Natural killer cell (primary cell): ENCODE data around the gene GRB2. TPM values are rescaled to one million over a fixed set of nuclear protein-coding genes. Genes with fewer than 3 reads are reported as not detected.
A peak's percentile ranks its signal among the peaks of the same experiment; 100 is the strongest.

Experiments
- ATAC-seq, 3 donors: fragments of 150-1000 bp in 2 of 3; fragments of 200-7000 bp in 1 of 3; cut with Tn5 transposase; 1 replicate in 1 of 3; 2 replicates in 2 of 3; pipeline ENCODE4 v1.10.0; 2021; ENCODE audit warnings: mild to moderate bottlenecking in 2 of 3, moderate library complexity in 2 of 3
- DNase-seq, 2 donors: peaks; one replicate each; pipeline versions ENCODE4 v3.0.0 to v3.0.0-alpha.2; 2013 to 2021; ENCODE audit warnings: mixed read lengths in 1 of 2
- H3K27ac ChIP-seq: one replicate; pipeline ENCODE4 v1.5.1; 2013; ENCODE audit warnings: mild to moderate bottlenecking, low read length
- H3K27me3 ChIP-seq: one replicate; pipeline ENCODE4 v1.6.1; 2013; ENCODE audit warnings: low read length; ENCODE audit not compliant: control insufficient read depth, insufficient read depth
- H3K36me3 ChIP-seq: one replicate; pipeline ENCODE4 v1.6.1; 2013; ENCODE audit warnings: low read length; ENCODE audit not compliant: control insufficient read depth, insufficient read depth
- H3K4me1 ChIP-seq: one replicate; pipeline ENCODE4 v1.6.1; 2013; ENCODE audit warnings: low read length; ENCODE audit not compliant: control insufficient read depth, insufficient read depth
- H3K4me3 ChIP-seq: one replicate; pipeline ENCODE4 v1.5.1; 2013; ENCODE audit warnings: low read length
- H3K9me3 ChIP-seq: one replicate; pipeline ENCODE4 v1.6.1; 2013; ENCODE audit warnings: low read length; ENCODE audit not compliant: control insufficient read depth, insufficient read depth
- H3K27ac Mint-ChIP-seq, 2 donors: one replicate each; pipeline ENCODE4 v1.8.0; 2022; ENCODE audit warnings: mild to moderate bottlenecking in 2 of 2, mixed read lengths in 2 of 2, moderate library complexity in 1 of 2
- H3K27me3 Mint-ChIP-seq, 2 donors: one replicate each; pipeline ENCODE4 v1.8.0; 2022; ENCODE audit warnings: low read depth in 2 of 2, mixed read lengths in 2 of 2
- H3K36me3 Mint-ChIP-seq: one replicate; pipeline ENCODE4 v1.8.0; 2022; ENCODE audit warnings: mixed read lengths
- H3K4me1 Mint-ChIP-seq, 2 donors: one replicate each; pipeline ENCODE4 v1.8.0; 2022; ENCODE audit warnings: mixed read lengths in 2 of 2
- H3K4me3 Mint-ChIP-seq: one replicate; pipeline ENCODE4 v1.8.0; 2022; ENCODE audit warnings: mild to moderate bottlenecking, moderate library complexity, mixed read lengths
- H3K9me3 Mint-ChIP-seq, 2 donors: one replicate each; pipeline ENCODE4 v1.8.0; 2022; ENCODE audit warnings: mixed read lengths in 2 of 2
- WGBS: methylation state at CpG from one replicate; pipeline ENCODE4 v1.1.7; 2013; ENCODE audit warnings: missing lambda C conversion rate; ENCODE audit not compliant: insufficient coverage; 5-methylcytosine and 5-hydroxymethylcytosine counted together
- intact Hi-C: fragments of 100-400 bp; cut with micrococcal nuclease; formaldehyde crosslinking; loops from one replicate; pipeline ENCODE4 v1.14.2; 2022
- total RNA-seq, 4 donors: library from RNA; stranded (reverse); fragments of 120-200 nt in 1 of 4; gene quantifications; one replicate each; pipeline versions ENCODE4 v1.2.3 to v1.2.4, GENCODE V29; 2013 to 2022
- TF ChIP-seq, protein P1 (sequence below): fragments of 200-600 bp; IDR thresholded peaks from one replicate; pipeline ENCODE4 v1.8.0; 2022; ENCODE audit warnings: antibody characterized with exemption

GRB2 gene
- total RNA-seq, 3 donors from 2014 or later (not counting 1 experiment from before 2014, with no cell fraction given) = 115 to 142 (median 116) TPM

DNA sequence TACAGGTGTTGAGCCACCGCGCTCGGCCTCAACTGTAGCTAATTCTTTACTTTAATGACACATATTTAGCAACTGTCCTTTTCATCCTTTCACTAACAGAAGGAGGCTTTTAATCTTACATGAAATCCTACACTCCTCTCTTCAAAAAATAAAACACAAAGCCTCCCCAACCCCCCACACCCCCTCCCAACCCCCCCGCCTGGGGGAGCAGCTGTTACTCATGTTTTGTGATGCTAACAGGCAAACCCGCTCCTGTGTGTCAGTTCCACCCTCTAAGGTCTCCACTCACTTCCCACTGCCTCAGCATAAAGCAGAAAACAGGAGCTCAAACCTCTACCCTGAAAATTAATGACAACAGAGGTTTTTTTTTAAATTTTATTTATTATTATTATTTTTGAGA is 60.8 kb downstream of the GRB2 start:
- WGBS = 65% methylated on average over 5 of the region's 5 CpGs
- Histone ChIP-seq H3K4me1 (peaks cover 79% of the 10 kb centered on the region), H3K27ac (peak overlapping the region; percentile 84), H3K27me3 (no peaks in the 10 kb centered on the region), H3K9me3 (no peaks in the 10 kb centered on the region), H3K4me3 (no peak overlapping the region), H3K36me3 (no peaks in the 10 kb centered on the region)
- H3K4me1 Mint-ChIP-seq = peaks cover 78 to 88% of the 10 kb centered on the region in 2 donors
- ATAC-seq = peak in 1 of 3 donors; percentile 61
- TF ChIP-seq, protein P1, sequence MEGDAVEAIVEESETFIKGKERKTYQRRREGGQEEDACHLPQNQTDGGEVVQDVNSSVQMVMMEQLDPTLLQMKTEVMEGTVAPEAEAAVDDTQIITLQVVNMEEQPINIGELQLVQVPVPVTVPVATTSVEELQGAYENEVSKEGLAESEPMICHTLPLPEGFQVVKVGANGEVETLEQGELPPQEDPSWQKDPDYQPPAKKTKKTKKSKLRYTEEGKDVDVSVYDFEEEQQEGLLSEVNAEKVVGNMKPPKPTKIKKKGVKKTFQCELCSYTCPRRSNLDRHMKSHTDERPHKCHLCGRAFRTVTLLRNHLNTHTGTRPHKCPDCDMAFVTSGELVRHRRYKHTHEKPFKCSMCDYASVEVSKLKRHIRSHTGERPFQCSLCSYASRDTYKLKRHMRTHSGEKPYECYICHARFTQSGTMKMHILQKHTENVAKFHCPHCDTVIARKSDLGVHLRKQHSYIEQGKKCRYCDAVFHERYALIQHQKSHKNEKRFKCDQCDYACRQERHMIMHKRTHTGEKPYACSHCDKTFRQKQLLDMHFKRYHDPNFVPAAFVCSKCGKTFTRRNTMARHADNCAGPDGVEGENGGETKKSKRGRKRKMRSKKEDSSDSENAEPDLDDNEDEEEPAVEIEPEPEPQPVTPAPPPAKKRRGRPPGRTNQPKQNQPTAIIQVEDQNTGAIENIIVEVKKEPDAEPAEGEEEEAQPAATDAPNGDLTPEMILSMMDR = no peak
- H3K27ac Mint-ChIP-seq = peak overlapping the region; percentile 81 to 91
- no peaks in the 10 kb centered on the region for H3K36me3 Mint-ChIP-seq
- no peaks in the 10 kb centered on the region for H3K9me3 Mint-ChIP-seq
- DNase-seq = peak in 1 of 2 donors; percentile 38
- peak overlapping the region; percentile 89 for H3K4me3 Mint-ChIP-seq
- no peaks in the 10 kb centered on the region for H3K27me3 Mint-ChIP-seq
- intact Hi-C loops = loop anchor here (5.0 kb wide), 1 partner anchor 58 kb away; no protein-coding TSS in a partner anchor

DNA sequence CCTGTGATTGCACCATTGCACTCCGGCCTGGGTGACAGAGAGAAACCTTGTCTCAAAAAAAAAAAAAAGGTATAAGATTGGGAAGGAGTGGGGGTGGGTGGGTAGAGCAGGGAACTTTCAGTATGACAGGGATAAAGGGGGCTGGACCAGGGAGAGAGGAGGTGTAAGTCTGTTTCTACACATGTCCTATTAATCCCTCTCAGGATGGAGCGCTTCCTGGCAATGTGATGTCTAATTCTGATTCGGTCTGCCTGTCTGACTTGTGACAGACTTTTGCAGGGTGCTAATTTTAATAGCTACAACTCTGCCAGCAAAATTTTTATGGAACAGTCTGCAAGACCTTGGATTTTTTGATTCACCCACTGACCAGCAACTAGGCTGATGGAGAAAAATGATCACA is 62.5 kb downstream of the GRB2 start:
- Histone ChIP-seq H3K27me3 (no peaks in the 10 kb centered on the region), H3K36me3 (no peaks in the 10 kb centered on the region), H3K4me1 (peaks cover 83% of the 10 kb centered on the region), H3K9me3 (no peaks in the 10 kb centered on the region), H3K27ac (peak overlapping the region; percentile 56), H3K4me3 (no peak overlapping the region)
- peak overlapping the region; percentile 81 to 91 for H3K27ac Mint-ChIP-seq
- no peaks in the 10 kb centered on the region for H3K9me3 Mint-ChIP-seq
- intact Hi-C loops = loop anchor here (5.0 kb wide), 1 partner anchor 59 kb away; no protein-coding TSS in a partner anchor
- H3K4me3 Mint-ChIP-seq = peak overlapping the region; percentile 89
- DNase-seq = peak in 1 of 2 donors; percentile 30
- WGBS = 57% methylated on average over 3 of the region's 3 CpGs
- H3K27me3 Mint-ChIP-seq = no peaks in the 10 kb centered on the region
- no peaks in the 10 kb centered on the region for H3K36me3 Mint-ChIP-seq
- no peak for ATAC-seq
- TF ChIP-seq, protein P1 = no peak
- peaks cover 78 to 90% of the 10 kb centered on the region in 2 donors for H3K4me1 Mint-ChIP-seq

DNA sequence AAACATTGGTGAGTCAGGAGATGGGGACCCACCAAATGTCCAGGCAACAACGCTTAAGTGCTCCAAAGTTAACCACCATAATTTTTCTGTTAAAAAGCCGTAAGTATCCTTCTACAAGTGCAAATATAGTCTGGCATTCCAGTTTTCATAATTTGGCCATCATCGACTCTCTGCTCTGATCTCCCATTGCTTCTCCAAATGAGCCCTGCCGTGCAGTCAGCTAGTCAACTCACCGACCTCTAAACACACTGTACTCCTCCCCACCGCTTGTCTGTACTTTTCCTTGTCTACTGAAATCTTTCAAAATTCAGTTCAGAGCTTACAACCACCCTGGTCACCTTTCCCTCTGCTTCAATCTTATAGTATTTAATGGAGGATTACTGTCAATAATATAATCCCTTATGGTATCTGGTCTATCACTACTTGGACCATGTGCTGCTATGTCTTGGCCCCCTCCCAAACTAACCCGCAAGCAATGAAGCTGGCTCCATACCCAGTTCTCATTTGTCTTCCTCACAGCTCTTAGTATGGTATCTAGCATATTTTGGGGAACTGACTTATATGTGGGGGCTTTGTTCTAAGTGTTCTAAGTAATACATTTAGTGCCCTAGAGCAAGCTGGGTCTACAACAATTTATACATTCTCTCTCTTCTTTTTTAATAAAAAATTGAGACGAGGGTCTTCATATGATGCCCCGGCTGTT is 63.5 kb downstream of the GRB2 start:
- TF ChIP-seq, protein P1 = no peak
- H3K27ac Mint-ChIP-seq = peak overlapping the region; percentile 81 to 91

More for the DNA sequence above, 63.5 kb downstream of the GRB2 start:
- Mint-ChIP-seq H3K4me3 (peak overlapping the region; percentile 22), H3K9me3 (no peaks in the 10 kb centered on the region), H3K4me1 (peaks cover 72 to 84% of the 10 kb centered on the region in 2 donors), H3K27me3 (no peaks in the 10 kb centered on the region), H3K36me3 (no peaks in the 10 kb centered on the region)
- Histone ChIP-seq H3K4me1 (peaks cover 83% of the 10 kb centered on the region), H3K27ac (peak overlapping the region; percentile 56), H3K9me3 (no peaks in the 10 kb centered on the region), H3K27me3 (no peaks in the 10 kb centered on the region), H3K4me3 (no peak overlapping the region), H3K36me3 (no peaks in the 10 kb centered on the region)
- ATAC-seq = no peak
- 91% methylated on average over 8 of the region's 9 CpGs for WGBS
- DNase-seq = no peak
- intact Hi-C loops = loop anchor here (5.0 kb wide), 1 partner anchor 60 kb away; no protein-coding TSS in a partner anchor
